ENCODE measurements around the gene PLEKHA7. TPM values are rescaled to one million over a fixed set of nuclear protein-coding genes. Genes with fewer than 3 reads are reported as not detected.
A peak's percentile ranks its signal among the peaks of the same experiment; 100 is the strongest.

PLEKHA7 gene
- total and polyA plus RNA-seq, 2 of the 8 experiments (the other 6 are each of a cell fraction or from before 2014, with no cell fraction given) = 11.4 to 25.6 TPM

DNA sequence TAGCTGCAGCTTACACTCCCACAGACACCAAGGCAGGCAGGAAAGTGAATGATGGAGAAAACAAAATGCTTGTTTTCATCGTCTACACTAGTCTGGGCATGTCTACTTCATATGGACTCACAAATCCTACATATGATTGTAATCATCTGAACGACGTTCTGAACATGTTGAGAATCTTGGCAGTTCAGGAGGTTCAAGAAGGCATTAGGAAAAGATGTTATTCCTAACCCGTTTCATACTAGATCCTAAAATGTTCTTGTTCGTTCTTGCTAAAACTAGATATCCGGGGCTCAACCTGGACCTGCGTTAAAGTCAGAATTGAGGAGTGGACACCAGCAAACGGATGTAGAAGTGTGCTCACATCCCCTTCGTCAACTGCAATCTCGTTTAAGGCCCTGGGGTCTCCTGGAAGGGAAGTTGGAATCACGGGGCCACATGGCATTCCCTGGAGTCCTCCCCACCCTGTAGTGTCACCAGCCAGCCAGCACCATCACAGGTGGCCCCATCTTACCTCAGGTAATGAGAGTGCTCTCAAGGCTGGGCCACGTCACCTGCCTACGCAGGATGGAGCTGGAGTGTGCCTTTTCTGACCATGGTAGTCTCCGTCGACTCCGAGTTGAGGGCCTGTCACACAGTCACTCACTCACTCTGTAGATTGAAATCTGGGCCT, 238.5 kb downstream of the PLEKHA7 start:
- 86% methylated on average over 16 of the region's 16 CpGs; no CpG with 5 or more reads in 1 of the 2 experiments for WGBS, 2 experiments (ENCODE audit: extremely low coverage in 1 of 2, insufficient coverage in 1 of 2, insufficient read length in 1 of 2, insufficient replicate concordance in 2 of 2, low coverage in 1 of 2, low lambda C conversion rate in 2 of 2, missing lambda C conversion rate in 1 of 2)
- H3K27ac ChIP-seq (ENCODE audit: low read depth, low read length) = no peak overlapping the region
- 0 out of 2 replicates have a peak overlapping the region, but pooled peaks have one; percentile 12 for H2BK5ac ChIP-seq (ENCODE audit: low read depth, low read length)
- no peak overlapping the region for H3K56ac ChIP-seq (replicated peaks; ENCODE audit: insufficient read length, low read depth, low read length)
- 0 out of 2 replicates have a peak overlapping the region, but pooled peaks have one; percentile 10 for H2BK12ac ChIP-seq (ENCODE audit: low read depth, low read length)
- no peak overlapping the region for H2AFZ ChIP-seq (ENCODE audit: low read length)
- no peaks in the 10 kb centered on the region for H3K27me3 ChIP-seq (replicated peaks in 1 of 4; ENCODE audit: control insufficient read depth in 3 of 4, extremely low read depth in 1 of 4, insufficient read depth in 3 of 4, low read length in 3 of 4)
- no peaks in the 10 kb centered on the region for H4K20me1 ChIP-seq (replicated peaks in 1 of 2; ENCODE audit: control insufficient read depth in 1 of 2, insufficient read depth in 2 of 2, low read length in 2 of 2)
- DNase-seq (ENCODE audit: low read depth in 1 of 2, low spot score in 2 of 2) (no peak), FAIRE-seq (no peak)
- H3K79me2 ChIP-seq (ENCODE audit: control insufficient read depth in 1 of 2, insufficient read depth in 2 of 2, low read length in 2 of 2) = no peaks in the 10 kb centered on the region
- peak overlapping the region; percentile 17; the same call in 1 of the 2 replicates for H3K18ac ChIP-seq (ENCODE audit: extremely low read depth, low read length)
- H3K4me3 ChIP-seq (ENCODE audit: extremely low read depth in 1 of 4, insufficient read depth in 2 of 4, low read depth in 3 of 4, low read length in 4 of 4) = no peak overlapping the region
- no peak overlapping the region for H2BK20ac ChIP-seq (ENCODE audit: low read length)
- no peak overlapping the region; a peak in 1 of 7 replicates for H3K9ac ChIP-seq (replicated peaks in 1 of 4; ENCODE audit: extremely low read depth in 1 of 4, low read depth in 3 of 4, low read length in 3 of 4)
- no peaks in the 10 kb centered on the region for H3K79me1 ChIP-seq (ENCODE audit: low read depth, low read length)
- H4K5ac ChIP-seq (ENCODE audit: insufficient read length, low read depth, low read length) = no peak overlapping the region
- H4K8ac ChIP-seq (ENCODE audit: extremely low read depth, insufficient read depth, low read length) = no peak overlapping the region
- no peaks in the 10 kb centered on the region; a peak in 1 of 7 replicates for H3K4me1 ChIP-seq (replicated peaks in 1 of 4; ENCODE audit: control insufficient read depth in 3 of 4, insufficient read depth in 4 of 4, low read length in 3 of 4)
- H3K23me2 ChIP-seq (ENCODE audit: low read depth, low read length) = no peaks in the 10 kb centered on the region
- H3K23ac ChIP-seq (ENCODE audit: insufficient read length) = no peak overlapping the region
- no peak overlapping the region for H3K4ac ChIP-seq (replicated peaks; ENCODE audit: insufficient read length, low read depth, low read length)
- TF ChIP-seq RFX5 (IDR thresholded peaks at IDR 0.05; ENCODE audit: borderline replicate concordance, low read depth, low read length) (no peak), ZNF274 (IDR thresholded peaks at IDR 0.05; ENCODE audit: borderline replicate concordance, extremely low read depth, low read length) (no peak), POLR2A (IDR thresholded peaks at IDR 0.05; ENCODE audit: control extremely low read depth in 1 of 2, low read depth in 2 of 2, low read length in 2 of 2) (no peak), CBX5 (IDR thresholded peaks at IDR 0.05; ENCODE audit: low read depth, low read length) (no peak)
- H2BK15ac ChIP-seq (ENCODE audit: low read length) = no peak overlapping the region
- H3K4me2 ChIP-seq (ENCODE audit: insufficient read depth in 1 of 2, low read depth in 2 of 2, low read length in 2 of 2) = no peak overlapping the region
- H3K14ac ChIP-seq (ENCODE audit: insufficient read length) = no peak overlapping the region
- no peaks in the 10 kb centered on the region for H3K9me3 ChIP-seq (ENCODE audit: insufficient read depth in 2 of 2, low read depth in 1 of 2, low read length in 1 of 2)
- no peak overlapping the region for H4K91ac ChIP-seq (replicated peaks; ENCODE audit: insufficient read length, low read length)
- no peak overlapping the region for H2AK5ac ChIP-seq (ENCODE audit: low read depth, low read length)
- peaks cover 0 to 4% (median 0%) of the 10 kb centered on the region in 4 experiments; a peak in 1 of 8 replicates for H3K36me3 ChIP-seq (ENCODE audit: control insufficient read depth in 2 of 4, insufficient read depth in 4 of 4, low read length in 3 of 4)
- no peak overlapping the region for H2BK120ac ChIP-seq (replicated peaks; ENCODE audit: low read depth, low read length)
- POLR2A ChIA-PET (ENCODE audit: partially characterized antibody) = no interaction called here
- CTCF ChIA-PET (ENCODE audit: partially characterized antibody) = interaction anchor here (0.6 to 1.8 kb wide), 3 partner anchors 10 to 421 kb away, joined by 4 to 13 read pairs (median 5); no protein-coding TSS in a partner anchor
